OCI-LY3 (cell line): ENCODE measurements around the gene ZNF496.

Experiments used
- EZH2phosphoT487 ChIP-seq: fragments of 200-600 bp; shearing (Covaris generic); IDR thresholded peaks from 2 replicates; pipeline ENCODE4 v1.6.1; 2018; ENCODE audit warnings: antibody characterized with exemption, mixed run types, low read depth
- TF ChIP-seq, protein P1 (sequence below): fragments of 200-600, 300-600 bp; sonication (generic); IDR thresholded peaks from 2 replicates; pipeline ENCODE4 v1.5.1; 2014; ENCODE audit warnings: antibody characterized with exemption, low read length, low read depth

- TF ChIP-seq, protein P1, sequence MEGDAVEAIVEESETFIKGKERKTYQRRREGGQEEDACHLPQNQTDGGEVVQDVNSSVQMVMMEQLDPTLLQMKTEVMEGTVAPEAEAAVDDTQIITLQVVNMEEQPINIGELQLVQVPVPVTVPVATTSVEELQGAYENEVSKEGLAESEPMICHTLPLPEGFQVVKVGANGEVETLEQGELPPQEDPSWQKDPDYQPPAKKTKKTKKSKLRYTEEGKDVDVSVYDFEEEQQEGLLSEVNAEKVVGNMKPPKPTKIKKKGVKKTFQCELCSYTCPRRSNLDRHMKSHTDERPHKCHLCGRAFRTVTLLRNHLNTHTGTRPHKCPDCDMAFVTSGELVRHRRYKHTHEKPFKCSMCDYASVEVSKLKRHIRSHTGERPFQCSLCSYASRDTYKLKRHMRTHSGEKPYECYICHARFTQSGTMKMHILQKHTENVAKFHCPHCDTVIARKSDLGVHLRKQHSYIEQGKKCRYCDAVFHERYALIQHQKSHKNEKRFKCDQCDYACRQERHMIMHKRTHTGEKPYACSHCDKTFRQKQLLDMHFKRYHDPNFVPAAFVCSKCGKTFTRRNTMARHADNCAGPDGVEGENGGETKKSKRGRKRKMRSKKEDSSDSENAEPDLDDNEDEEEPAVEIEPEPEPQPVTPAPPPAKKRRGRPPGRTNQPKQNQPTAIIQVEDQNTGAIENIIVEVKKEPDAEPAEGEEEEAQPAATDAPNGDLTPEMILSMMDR, result no peak
- no peak for TF ChIP-seq EZH2phosphoT487
Measured at GRCh38 chr1:247293047-247293446, 38.6 kb downstream of the ZNF496 start.
